Activated CD4-positive, alpha-beta memory T cell treated with anti-CD3 and anti-CD28 coated beads, Interleukin-2, amount 10 ng/mL, durations not matched to agents 7 days and 5 days (primary cell): ENCODE data around the gene PSD4. TPM values are rescaled to one million over a fixed set of nuclear protein-coding genes. Genes with fewer than 3 reads are reported as not detected.
"Not testable (repeated sequence)": the region's sequence is repeated elsewhere in the genome, so short reads cannot be mapped to it uniquely, and the experiment has no call there.

ENCODE experiments used
- CTCF ChIA-PET: fragments of 350-600 bp; sonication (Branson Sonifier 250); formaldehyde crosslinking; loops from one replicate; lab custom pipeline; 2021; ENCODE audit warnings: antibody characterized with exemption, inconsistent platforms; lab: Charles Lee
- POLR2A ChIA-PET: fragments of 350-600 bp; sonication (Branson Sonifier 250); formaldehyde crosslinking; loops from one replicate; lab custom pipeline; 2021; ENCODE audit warnings: antibody characterized with exemption; lab: Charles Lee
- DNase-seq: peaks from one replicate; pipeline ENCODE4 v3.0.0-alpha.2; 2020
- H3K27ac Mint-ChIP-seq: one replicate; pipeline ENCODE4 v1.8.0; 2021; ENCODE audit warnings: mild to moderate bottlenecking, mixed read lengths
- H3K27me3 Mint-ChIP-seq: one replicate; pipeline ENCODE4 v1.8.0; 2021; ENCODE audit warnings: mixed read lengths
- H3K36me3 Mint-ChIP-seq: one replicate; pipeline ENCODE4 v1.8.0; 2021; ENCODE audit warnings: low read depth, mixed read lengths
- H3K4me1 Mint-ChIP-seq: one replicate; pipeline ENCODE4 v1.8.0; 2021; ENCODE audit warnings: mixed read lengths
- H3K4me3 Mint-ChIP-seq: one replicate; pipeline ENCODE4 v1.8.0; 2021; ENCODE audit warnings: mild to moderate bottlenecking, mixed read lengths
- H3K9me3 Mint-ChIP-seq: one replicate; pipeline ENCODE4 v1.8.0; 2021; ENCODE audit warnings: mixed read lengths
- total RNA-seq, 2 experiments: library from RNA; stranded (reverse); gene quantifications; one replicate each; pipeline ENCODE4 v1.2.3, GENCODE V29; 2021

Gene PSD4
- total RNA-seq, 2 experiments from 2014 or later: 261 to 272 TPM

DNA sequence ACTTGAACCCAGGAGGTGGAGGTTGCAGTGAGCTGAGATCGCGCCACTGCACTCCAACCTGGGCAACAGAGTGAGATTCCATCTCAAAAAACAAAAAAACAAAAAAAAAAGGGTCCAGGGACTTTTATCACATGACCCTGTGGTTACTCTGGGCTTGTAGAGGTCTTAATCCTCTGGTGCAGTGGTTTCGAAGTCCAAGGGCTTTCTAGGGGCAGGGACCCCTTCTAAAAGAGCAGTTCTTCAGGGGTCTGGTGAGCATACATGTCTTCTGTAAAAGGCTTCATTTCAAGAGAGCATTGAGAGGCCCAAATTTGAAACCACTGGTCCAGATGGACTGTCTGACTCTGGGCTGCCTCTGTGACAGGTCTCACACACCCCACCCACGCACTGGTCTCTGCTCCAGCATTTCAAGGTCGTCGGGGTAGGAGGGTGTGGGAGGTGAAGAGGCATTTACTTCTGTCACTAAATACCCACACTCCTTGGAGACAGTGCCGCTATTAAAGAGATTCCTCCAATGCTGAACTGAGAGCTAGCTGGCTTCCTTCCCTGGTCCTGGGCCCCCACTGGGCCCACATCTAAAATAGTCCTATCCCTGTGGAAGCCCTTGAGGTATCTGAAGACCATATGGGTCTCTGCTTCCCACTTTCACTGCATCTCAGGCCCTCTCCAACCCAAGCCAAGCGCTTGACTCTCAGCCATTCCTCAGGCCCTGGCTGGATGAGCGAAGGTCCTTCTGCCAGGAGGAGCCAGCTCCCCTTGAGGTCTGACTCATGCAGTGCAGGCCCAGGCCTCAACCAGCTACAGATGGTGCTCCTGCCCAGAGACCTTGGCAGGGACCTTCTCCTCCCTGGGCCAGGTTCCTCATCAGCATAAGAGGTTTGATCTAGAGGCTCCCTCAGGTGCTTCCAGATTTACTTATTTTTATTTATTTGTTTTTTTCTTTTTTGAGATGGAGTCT is 60.1 kb downstream of the PSD4 start:
- H3K4me1 Mint-ChIP-seq: peaks cover 53% of the 10 kb centered on the region
- ChIA-PET POLR2A (no interaction called here), CTCF (interaction anchor here (1.0 to 2.3 kb wide), 8 partner anchors 11 to 154 kb away, joined by 3 to 13 read pairs (median 4); no protein-coding TSS in a partner anchor)
- no peak for DNase-seq
- H3K4me3 Mint-ChIP-seq: peak overlapping the region; percentile 15
- no peak overlapping the region for H3K27ac Mint-ChIP-seq
- H3K9me3 Mint-ChIP-seq: no peaks in the 10 kb centered on the region
- H3K27me3 Mint-ChIP-seq: peaks cover 1% of the 10 kb centered on the region
- peaks cover 20% of the 10 kb centered on the region for H3K36me3 Mint-ChIP-seq

DNA sequence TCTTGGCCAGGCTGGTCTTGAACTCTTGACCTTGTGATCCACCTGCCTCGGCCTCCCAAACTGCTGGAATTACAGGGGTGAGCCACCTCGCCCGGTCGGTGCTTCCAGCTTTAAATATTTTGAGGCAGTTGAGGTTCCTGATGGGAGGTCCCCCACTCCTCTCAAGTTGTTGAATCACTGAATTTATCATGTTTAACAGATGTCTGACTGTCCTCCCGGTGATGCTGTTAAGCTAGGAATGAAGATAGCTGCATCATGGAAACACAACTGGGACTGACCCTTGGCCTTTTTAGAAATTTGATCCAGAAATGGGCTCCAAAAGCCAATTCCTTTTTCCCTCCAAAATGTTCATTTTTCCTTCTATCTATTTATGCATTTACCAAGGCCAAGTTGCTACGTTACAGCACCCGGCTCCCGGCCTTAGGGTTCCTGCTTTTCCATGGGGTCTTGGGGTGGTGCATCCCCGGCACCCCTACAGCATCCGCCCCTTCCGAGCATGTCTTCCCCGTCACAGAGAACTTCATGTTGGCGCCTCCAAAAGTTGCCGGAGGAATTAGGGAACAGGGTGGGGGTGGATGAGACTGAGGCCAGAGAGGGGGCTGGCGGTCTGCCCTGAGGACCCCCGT is 61.1 kb downstream of the PSD4 start:
- Mint-ChIP-seq H3K4me1 (peaks cover 53% of the 10 kb centered on the region), H3K4me3 (peak overlapping the region; percentile 90), H3K27me3 (peaks cover 1% of the 10 kb centered on the region), H3K36me3 (peaks cover 27% of the 10 kb centered on the region), H3K9me3 (no peaks in the 10 kb centered on the region), H3K27ac (peak overlapping the region; percentile 87)
- ChIA-PET CTCF (interaction anchor here (1.0 to 2.3 kb wide), 9 partner anchors 12 to 155 kb away, joined by 3 to 13 read pairs (median 5); no protein-coding TSS in a partner anchor), POLR2A (interaction anchor here (0.9 to 1.4 kb wide), 6 partner anchors 9 to 61 kb away, joined by 3 to 7 read pairs (median 3); partner anchors contain the start of gene PSD4)
- no peak for DNase-seq

DNA sequence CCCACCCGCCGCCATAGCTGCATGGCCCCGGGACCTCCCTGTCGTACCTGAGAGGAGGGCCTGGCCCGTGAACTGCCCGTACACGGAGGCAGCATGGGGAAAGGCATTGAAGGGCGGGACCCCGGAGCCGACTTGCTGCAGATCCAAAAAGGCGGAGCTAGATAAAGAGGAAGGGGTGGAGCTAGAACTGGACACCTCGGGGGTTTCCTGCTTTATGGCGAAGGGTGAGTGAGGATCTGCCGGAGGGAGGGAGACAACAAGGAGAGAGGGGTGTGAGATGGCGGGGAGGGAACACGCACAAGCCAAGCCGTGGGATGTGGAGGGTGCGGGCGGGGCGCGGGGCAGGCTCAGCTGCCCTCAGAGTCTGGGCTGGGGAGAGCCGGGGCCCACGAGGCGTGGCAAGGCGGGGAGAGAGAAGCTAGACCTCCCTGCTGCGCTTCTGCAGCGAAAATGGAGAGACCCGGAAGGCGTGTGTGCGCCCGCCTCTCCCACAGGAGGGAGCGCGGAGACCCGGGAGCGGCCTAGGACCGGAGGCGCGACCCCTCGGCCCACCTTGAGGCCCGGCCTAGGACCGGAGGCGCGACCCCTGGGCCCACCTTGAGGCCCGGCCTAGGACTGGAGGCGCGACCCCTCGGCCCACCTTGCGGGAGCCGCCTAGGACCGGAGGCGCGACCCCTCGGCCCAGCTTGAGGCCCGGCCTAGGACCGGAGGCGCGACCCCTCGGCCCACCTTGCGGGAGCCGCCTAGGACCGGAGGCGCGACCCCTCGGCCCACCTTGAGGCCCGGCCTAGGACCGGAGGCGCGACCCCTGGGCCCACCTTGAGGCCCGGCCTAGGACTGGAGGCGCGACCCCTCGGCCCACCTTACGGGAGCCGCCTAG is 61.8 kb downstream of the PSD4 start:
- peak; percentile 76 for DNase-seq
- Mint-ChIP-seq H3K36me3 (peaks cover 33% of the 10 kb centered on the region), H3K4me1 (peaks cover 51% of the 10 kb centered on the region), H3K27ac (peak overlapping the region; percentile 87), H3K4me3 (peak overlapping the region; percentile 90)
- H3K27me3 Mint-ChIP-seq, H3K9me3 Mint-ChIP-seq: not testable (repeated sequence)
- ChIA-PET POLR2A (interaction anchor here (0.9 to 1.4 kb wide), 6 partner anchors 8 to 62 kb away, joined by 3 to 7 read pairs (median 3); partner anchors contain the start of gene PSD4), CTCF (interaction anchor here (1.0 to 2.3 kb wide), 9 partner anchors 11 to 156 kb away, joined by 3 to 13 read pairs (median 5); no protein-coding TSS in a partner anchor)

DNA sequence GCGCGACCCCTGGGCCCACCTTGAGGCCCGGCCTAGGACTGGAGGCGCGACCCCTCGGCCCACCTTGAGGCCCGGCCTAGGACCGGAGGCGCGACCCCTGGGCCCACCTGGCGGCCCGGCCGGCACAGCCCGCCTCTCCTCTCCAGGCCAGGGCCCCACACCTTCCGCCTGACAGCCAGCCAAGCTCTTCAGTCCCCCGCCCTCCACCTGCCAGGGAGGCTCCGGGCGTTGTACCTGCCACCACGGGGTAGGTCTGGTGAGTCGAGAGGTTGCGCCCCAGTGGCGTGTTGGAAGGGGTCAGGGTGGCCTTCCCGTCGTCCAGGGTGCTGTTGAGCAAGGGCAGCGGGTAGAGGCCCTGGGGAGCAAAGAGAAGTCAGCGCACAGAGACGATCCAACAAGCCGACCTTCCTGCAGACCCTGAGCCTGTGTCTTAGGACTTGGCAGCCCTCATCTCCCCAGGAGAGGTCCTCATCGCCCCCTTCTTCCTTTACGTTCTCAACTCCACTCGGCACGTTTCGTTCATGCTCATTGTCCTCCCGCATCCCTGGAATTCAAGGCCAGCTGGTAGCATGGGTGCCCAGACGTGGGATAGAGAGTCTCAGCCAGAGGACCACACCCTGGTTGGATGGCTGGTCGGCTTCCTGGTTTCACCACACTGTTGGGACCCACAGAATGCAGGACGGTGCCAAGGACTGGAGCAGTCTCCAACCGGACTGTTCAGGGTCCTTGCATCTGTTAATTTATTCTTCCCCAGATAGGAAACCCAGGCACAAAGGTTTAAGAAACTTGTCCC is 62.8 kb downstream of the PSD4 start:
- Mint-ChIP-seq H3K36me3 (peaks cover 39% of the 10 kb centered on the region), H3K4me1 (peaks cover 52% of the 10 kb centered on the region), H3K27ac (peak overlapping the region; percentile 74), H3K4me3 (peak overlapping the region; percentile 71), H3K27me3 (peaks cover 1% of the 10 kb centered on the region), H3K9me3 (no peaks in the 10 kb centered on the region)
- ChIA-PET POLR2A (no interaction called here), CTCF (interaction anchor here (4.3 kb wide), 1 partner anchor 12 kb away, joined by 19 read pairs; no protein-coding TSS in a partner anchor)
- no peak for DNase-seq

DNA sequence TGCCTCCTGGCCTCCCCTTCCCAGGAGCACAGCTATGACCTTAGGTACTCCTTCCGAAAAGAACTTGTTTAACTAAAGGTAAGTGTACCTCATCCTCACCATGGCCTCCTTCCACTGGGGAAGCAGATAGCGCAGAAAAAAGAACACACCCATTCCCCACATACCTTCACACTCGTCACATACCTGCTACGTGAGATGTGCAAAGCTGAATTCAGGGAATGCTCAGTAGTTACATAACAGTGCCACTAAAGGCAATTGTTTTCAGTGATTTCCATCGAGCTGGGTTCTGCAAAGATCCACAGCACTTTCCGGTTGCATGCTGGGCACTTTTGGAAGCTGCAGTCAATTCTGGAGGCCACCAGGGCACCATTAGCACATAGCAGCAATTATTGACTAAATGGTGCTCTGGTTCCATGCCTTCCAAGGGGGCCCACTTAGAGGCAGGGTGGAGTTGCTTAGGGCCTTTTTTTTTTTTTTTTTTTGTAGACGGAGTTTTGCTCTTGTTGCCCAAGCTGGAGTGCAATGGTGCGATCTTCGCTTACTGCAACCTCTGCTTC is 63.9 kb downstream of the PSD4 start:
- POLR2A ChIA-PET: no interaction called here
- Mint-ChIP-seq H3K9me3 (no peaks in the 10 kb centered on the region), H3K36me3 (peaks cover 39% of the 10 kb centered on the region)

DNA sequence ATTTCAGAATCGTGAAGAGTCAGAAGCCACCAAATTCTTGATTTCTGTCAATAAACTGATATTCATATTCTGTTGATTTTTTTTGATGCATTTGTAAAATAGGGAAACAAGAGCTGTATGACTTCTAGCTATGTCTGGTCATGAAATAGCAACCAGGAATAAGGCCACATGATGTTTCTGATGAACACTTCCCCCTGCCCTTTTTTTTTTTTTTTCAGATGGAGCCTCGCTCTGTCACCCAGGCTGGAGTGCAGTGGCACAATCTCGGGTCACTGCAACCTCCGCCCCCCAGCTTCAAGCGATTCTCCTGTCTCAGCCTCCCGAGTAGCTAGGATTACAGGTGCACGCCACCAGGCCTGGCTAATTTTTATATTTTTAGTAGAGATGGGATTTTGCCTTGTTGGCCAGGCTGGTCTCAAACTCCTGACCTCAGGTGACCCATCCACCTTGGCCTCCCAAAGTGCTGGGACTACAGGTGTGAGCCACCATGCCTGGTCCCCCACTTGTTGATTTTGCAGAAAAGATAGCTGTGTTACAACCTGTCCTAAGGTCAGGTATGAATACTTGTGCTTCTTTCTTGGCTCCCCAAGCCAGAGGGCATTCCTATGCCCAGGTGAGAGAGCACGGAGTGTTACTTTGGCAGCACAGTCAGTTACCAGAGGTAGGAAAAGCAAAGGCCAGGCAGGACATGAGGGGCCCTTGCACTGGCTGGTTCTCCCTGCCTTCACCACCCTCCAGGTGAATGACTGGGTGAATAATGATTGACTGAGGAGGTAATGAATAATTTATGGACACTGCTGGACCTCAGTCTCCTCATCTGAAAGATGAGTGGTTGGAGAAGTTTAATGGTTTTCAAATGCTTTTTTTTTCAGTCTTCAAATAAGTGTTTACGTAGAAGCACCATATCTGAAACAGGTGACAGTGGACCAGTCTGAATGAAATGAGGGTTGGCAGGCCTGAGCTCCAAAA is 65.4 kb downstream of the PSD4 start:
- DNase-seq: no peak
- POLR2A ChIA-PET: interaction anchor here (0.7 to 2.5 kb wide), 5 partner anchors 9 to 35 kb away, joined by 3 to 7 read pairs (median 3); no protein-coding TSS in a partner anchor
- Mint-ChIP-seq H3K4me3 (no peak overlapping the region), H3K27ac (no peak overlapping the region), H3K27me3 (no peaks in the 10 kb centered on the region), H3K36me3 (peaks cover 39% of the 10 kb centered on the region), H3K9me3 (no peaks in the 10 kb centered on the region), H3K4me1 (peaks cover 45% of the 10 kb centered on the region)
- CTCF ChIA-PET: interaction anchor here (0.7 to 4.3 kb wide), 7 partner anchors 9 to 154 kb away, joined by 3 to 19 read pairs (median 3); no protein-coding TSS in a partner anchor

More for the DNA sequence above, 63.9 kb downstream of the PSD4 start:
- CTCF ChIA-PET: interaction anchor here (1.2 to 4.3 kb wide), 2 partner anchors 11 to 153 kb away, joined by 3 to 19 read pairs; no protein-coding TSS in a partner anchor
- peak overlapping the region; percentile 74 for H3K27ac Mint-ChIP-seq
- H3K4me3 Mint-ChIP-seq: peak overlapping the region; percentile 8
- DNase-seq: no peak
- H3K4me1 Mint-ChIP-seq: peaks cover 48% of the 10 kb centered on the region
- peaks cover 1% of the 10 kb centered on the region for H3K27me3 Mint-ChIP-seq

DNA sequence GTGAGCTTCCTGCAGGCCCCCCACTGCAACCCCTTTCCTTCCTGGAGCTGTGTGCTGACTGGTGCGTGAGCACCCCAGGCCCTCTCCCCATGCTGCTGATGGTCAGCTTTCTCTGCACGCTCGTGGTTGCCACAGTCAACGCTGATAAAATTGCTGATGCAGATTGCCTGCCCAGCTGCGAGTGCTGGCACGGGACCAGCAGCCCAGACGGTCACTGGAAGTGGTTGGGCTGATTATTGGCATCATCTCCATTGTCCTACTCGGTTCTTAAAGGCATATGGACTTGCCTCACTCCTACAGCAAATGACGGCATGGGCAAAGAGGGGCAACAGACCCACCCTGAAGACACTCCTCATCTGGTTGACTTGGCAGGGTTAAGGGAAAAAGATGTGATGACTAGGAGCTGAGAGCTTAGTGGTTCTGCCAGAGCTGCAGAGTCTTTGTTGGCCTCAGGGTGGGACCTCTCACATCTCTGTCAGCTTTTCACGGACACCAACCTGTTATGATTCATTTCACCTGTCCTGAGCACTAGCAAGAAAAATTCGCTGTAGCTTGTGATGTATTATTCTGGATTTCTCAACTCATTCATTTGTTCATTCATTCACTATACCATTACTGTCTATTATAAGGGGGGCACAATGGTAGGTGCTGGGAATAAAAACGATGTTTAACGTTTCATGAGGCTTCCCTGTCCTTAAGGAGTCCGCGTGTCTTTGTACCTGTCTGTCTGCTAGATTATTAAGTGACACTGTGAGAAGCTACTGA is 66.6 kb downstream of the PSD4 start:
- H3K9me3 Mint-ChIP-seq: no peaks in the 10 kb centered on the region
- H3K4me1 Mint-ChIP-seq: peaks cover 40% of the 10 kb centered on the region
- H3K27ac Mint-ChIP-seq: no peak overlapping the region
- peaks cover 38% of the 10 kb centered on the region for H3K36me3 Mint-ChIP-seq
- no peak for DNase-seq
- CTCF ChIA-PET: interaction anchor here (0.9 to 4.3 kb wide), 5 partner anchors 8 to 150 kb away, joined by 3 to 19 read pairs (median 4); no protein-coding TSS in a partner anchor
- no peak overlapping the region for H3K4me3 Mint-ChIP-seq
- POLR2A ChIA-PET: interaction anchor here (0.8 to 2.5 kb wide), 4 partner anchors 8 to 36 kb away, joined by 3 to 7 read pairs (median 3); no protein-coding TSS in a partner anchor
- no peaks in the 10 kb centered on the region for H3K27me3 Mint-ChIP-seq

DNA sequence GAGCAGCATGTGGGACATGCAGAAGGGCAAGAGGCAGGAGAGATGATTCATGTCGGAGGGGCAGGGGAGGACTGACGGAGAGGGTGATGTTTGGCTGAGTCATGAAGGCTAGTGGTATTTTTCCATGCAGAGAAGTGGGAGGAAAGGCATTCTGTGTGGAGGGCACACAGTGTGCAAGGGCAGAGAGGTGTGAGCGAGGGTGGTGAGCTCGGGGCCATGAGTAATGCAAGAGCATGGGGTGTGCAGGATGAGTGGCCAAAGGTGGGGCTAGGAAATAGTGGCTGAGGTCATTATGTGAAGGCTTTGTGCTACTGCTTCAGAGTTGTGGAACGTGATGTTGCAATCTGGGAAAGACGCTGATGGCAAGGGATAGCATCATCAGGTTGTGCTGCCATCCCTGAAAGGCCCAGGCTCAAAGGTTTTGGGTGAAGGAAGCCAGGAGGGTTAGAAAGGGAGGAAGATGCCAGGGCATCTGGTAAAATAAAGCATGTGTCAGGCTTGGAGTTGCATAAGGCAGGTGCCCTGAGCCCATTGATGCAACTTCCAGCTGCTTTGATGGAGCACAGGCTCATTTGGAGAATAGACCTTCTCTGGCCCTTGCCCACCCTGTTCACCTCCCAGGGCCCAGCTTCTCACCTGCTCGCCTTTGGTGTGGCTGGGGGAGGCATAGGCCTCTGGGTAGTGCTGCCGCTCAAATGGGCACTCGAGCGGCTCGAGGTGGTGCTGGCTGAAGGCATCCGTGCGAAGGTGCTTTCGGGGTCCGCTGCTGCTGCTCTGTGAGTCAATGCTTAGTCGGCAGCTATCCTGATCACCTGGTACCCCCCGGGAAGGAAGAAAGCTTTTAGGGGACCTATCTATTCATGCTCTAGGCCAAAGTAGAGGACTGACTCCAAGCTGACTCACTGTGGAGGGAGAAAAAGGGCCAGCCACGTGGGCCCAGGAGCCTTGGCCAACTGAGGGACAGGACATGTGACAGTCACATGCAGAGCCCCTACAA is 67.4 kb downstream of the PSD4 start:
- H3K27ac Mint-ChIP-seq: peak overlapping the region; percentile 53
- ChIA-PET CTCF (interaction anchor here (1.1 to 1.6 kb wide), 2 partner anchors 10 kb away, joined by 3 to 6 read pairs; no protein-coding TSS in a partner anchor), POLR2A (interaction anchor here (1.0 to 2.5 kb wide), 2 partner anchors 12 to 37 kb away, joined by 3 to 7 read pairs; no protein-coding TSS in a partner anchor)
- peaks cover 41% of the 10 kb centered on the region for H3K4me1 Mint-ChIP-seq
- no peaks in the 10 kb centered on the region for H3K9me3 Mint-ChIP-seq
- DNase-seq: peak; percentile 29
- peaks cover 34% of the 10 kb centered on the region for H3K36me3 Mint-ChIP-seq
- H3K27me3 Mint-ChIP-seq: no peaks in the 10 kb centered on the region
- no peak overlapping the region for H3K4me3 Mint-ChIP-seq

DNA sequence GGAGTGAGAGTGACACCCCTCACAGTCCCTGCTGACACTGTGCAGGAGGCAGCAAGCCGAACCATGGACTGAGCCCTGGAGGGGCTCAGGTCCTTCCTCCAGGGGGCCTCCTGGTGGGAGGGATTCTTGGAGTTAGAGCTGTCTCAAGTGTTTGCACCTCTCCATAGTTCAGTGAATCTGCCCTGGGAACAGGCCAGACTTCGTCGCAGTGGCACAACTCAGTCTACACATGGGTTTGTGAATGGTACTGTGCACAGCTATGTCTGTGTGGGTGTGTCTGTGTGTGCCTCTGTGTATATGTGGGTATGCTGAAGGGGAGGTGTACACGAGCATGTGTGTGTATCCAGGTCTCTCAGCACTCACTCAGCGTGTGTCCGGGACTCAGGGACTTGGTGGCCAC is 68.6 kb downstream of the PSD4 start:
- no peak overlapping the region for H3K27ac Mint-ChIP-seq
- H3K36me3 Mint-ChIP-seq: peaks cover 27% of the 10 kb centered on the region
- DNase-seq: no peak
- peaks cover 32% of the 10 kb centered on the region for H3K4me1 Mint-ChIP-seq
- no peaks in the 10 kb centered on the region for H3K27me3 Mint-ChIP-seq
- H3K9me3 Mint-ChIP-seq: no peaks in the 10 kb centered on the region
- CTCF ChIA-PET: interaction anchor here (1.1 kb wide), 1 partner anchor 11 kb away, joined by 3 read pairs; no protein-coding TSS in a partner anchor
- no peak overlapping the region for H3K4me3 Mint-ChIP-seq
- POLR2A ChIA-PET: no interaction called here
